Measurements from ENCODE around the gene AKAP11.

- no peak for TF ChIP-seq POLR2AphosphoS5 (IDR thresholded peaks at IDR 0.05)
- no peak for TF ChIP-seq CTCF (IDR thresholded peaks at IDR 0.05)
- no peak for TF ChIP-seq POLR2A (IDR thresholded peaks at IDR 0.05)
- TF ChIP-seq EP300 (IDR thresholded peaks at IDR 0.05): no peak
Measured at GRCh38 chr13:42361701-42362100, 89.7 kb downstream of the AKAP11 start.
